ENCODE data around the gene CALD1. TPM values are rescaled to one million over a fixed set of nuclear protein-coding genes. Genes with fewer than 3 reads are reported as not detected.
A peak's percentile ranks its signal among the peaks of the same experiment; 100 is the strongest.

Gene CALD1
- total RNA-seq, 1 donor from 2014 or later = 169 TPM

- no peak for DNase-seq (ENCODE audit: extremely low spot score, unreplicated experiment)
- H3K9me3 Mint-ChIP-seq = peaks cover 16% of the 10 kb centered on the region
- H3K4me3 Mint-ChIP-seq = peak overlapping the region; percentile 68
- H3K36me3 Mint-ChIP-seq = peaks cover 54% of the 10 kb centered on the region
- TF ChIP-seq CTCF (conservative IDR thresholded peaks at IDR 0.05) = no peak
- H3K4me1 Mint-ChIP-seq (ENCODE audit: unreplicated experiment) = peaks cover 30% of the 10 kb centered on the region
- H3K27ac Mint-ChIP-seq = peak overlapping the region; percentile 93
- H3K27me3 Mint-ChIP-seq = no peaks in the 10 kb centered on the region
Measured at GRCh38 chr7:134900166-134900982, 120.9 kb downstream of the CALD1 start.

- peak overlapping the region; percentile 93 for H3K27ac Mint-ChIP-seq
- H3K36me3 Mint-ChIP-seq = peaks cover 46% of the 10 kb centered on the region
- H3K9me3 Mint-ChIP-seq = peaks cover 8% of the 10 kb centered on the region
- DNase-seq (ENCODE audit: extremely low spot score, unreplicated experiment) = no peak
- H3K27me3 Mint-ChIP-seq = no peaks in the 10 kb centered on the region
- H3K4me3 Mint-ChIP-seq = peak overlapping the region; percentile 68
- no peak for TF ChIP-seq CTCF (conservative IDR thresholded peaks at IDR 0.05)
- H3K4me1 Mint-ChIP-seq (ENCODE audit: unreplicated experiment) = peaks cover 31% of the 10 kb centered on the region
Measured at GRCh38 chr7:134901389-134902020, 122.1 kb downstream of the CALD1 start.

- no peak for TF ChIP-seq CTCF (conservative IDR thresholded peaks at IDR 0.05)
- Mint-ChIP-seq H3K36me3 (peaks cover 40% of the 10 kb centered on the region), H3K4me1 (ENCODE audit: unreplicated experiment) (peaks cover 34% of the 10 kb centered on the region), H3K27ac (peak overlapping the region; percentile 70), H3K9me3 (peaks cover 6% of the 10 kb centered on the region), H3K27me3 (no peaks in the 10 kb centered on the region), H3K4me3 (no peak overlapping the region)
- no peak for DNase-seq (ENCODE audit: extremely low spot score, unreplicated experiment)
Measured at GRCh38 chr7:134902058-134902457, 122.6 kb downstream of the CALD1 start.

- Mint-ChIP-seq H3K27ac (peak overlapping the region; percentile 27), H3K4me1 (ENCODE audit: unreplicated experiment) (peaks cover 43% of the 10 kb centered on the region), H3K27me3 (no peaks in the 10 kb centered on the region), H3K9me3 (peaks cover 6% of the 10 kb centered on the region), H3K4me3 (no peak overlapping the region), H3K36me3 (peaks cover 37% of the 10 kb centered on the region)
- no peak for TF ChIP-seq CTCF (conservative IDR thresholded peaks at IDR 0.05)
- no peak for DNase-seq (ENCODE audit: extremely low spot score, unreplicated experiment)
Measured at GRCh38 chr7:134903073-134903790, 123.8 kb downstream of the CALD1 start.

GRCh38 chr7:134905375-134905774 is 125.9 kb downstream of the CALD1 start:
- H3K9me3 Mint-ChIP-seq = peaks cover 6% of the 10 kb centered on the region
- peaks cover 43% of the 10 kb centered on the region for H3K4me1 Mint-ChIP-seq (ENCODE audit: unreplicated experiment)
- no peak for TF ChIP-seq CTCF (conservative IDR thresholded peaks at IDR 0.05)
- peak overlapping the region; percentile 74 for H3K27ac Mint-ChIP-seq
- H3K4me3 Mint-ChIP-seq = no peak overlapping the region
- DNase-seq (ENCODE audit: extremely low spot score, unreplicated experiment) = no peak
- H3K36me3 Mint-ChIP-seq = peaks cover 41% of the 10 kb centered on the region
- no peaks in the 10 kb centered on the region for H3K27me3 Mint-ChIP-seq
